ENCODE results near the gene CCSER1.

Gene CCSER1

DNA sequence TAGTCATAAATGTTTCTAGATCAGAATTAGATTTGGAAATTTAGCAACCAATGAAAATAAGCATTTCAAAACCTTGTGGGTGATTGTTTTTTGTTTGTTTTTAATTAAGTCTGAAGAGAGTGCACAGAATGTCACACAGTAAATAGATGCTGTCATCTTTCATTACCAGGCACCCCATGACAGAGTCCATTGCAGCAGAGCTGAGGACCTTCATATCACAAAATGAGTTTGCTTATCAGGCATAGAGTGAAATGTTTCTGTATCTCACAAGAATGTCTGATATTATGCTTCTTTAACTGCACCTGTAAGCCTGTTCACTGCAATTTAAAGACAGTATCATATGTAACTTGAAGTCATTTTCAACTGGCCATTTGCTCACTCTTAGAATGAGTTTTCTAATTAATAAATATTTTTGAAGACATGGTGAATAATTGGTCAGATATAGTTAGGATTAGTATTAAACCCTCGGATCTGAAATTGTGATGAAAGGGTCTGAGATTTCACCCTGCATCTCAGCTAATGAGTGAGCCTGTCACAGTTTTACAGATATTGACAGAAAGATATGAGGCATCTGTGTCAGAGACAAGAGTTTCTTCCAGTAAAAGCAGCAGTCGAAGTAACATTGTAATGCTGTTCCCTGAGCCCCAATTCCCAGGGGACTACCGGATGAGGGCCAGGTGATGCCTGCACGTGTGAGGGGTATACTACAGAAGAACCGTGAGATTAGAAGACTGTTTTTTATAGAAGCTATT, 416.4 kb downstream of the CCSER1 start:
- no peak overlapping the region for H4K8ac ChIP-seq (ENCODE audit: low read depth, low read length)
- H3K23ac ChIP-seq (ENCODE audit: low read length), result no peak overlapping the region
- H3K4me1 ChIP-seq (ENCODE audit: control insufficient read depth in 1 of 2, insufficient read depth in 2 of 2, low read length in 2 of 2), result no peaks in the 10 kb centered on the region
- no peak overlapping the region for H2BK5ac ChIP-seq (ENCODE audit: low read depth, low read length, poor library complexity)
- H3K79me2 ChIP-seq (ENCODE audit: control insufficient read depth, insufficient read depth, low read length, poor library complexity), result no peaks in the 10 kb centered on the region
- no peak overlapping the region for H3K4me3 ChIP-seq (ENCODE audit: low read depth, low read length)
- no peak overlapping the region for H2BK12ac ChIP-seq (ENCODE audit: low read length)
- no peak overlapping the region for H3K9ac ChIP-seq (ENCODE audit: low read length)
- no peak overlapping the region for H3K18ac ChIP-seq (ENCODE audit: low read length)
- H2AFZ ChIP-seq (ENCODE audit: insufficient read depth, low read length, poor library complexity), result no peak overlapping the region
- H4K12ac ChIP-seq (ENCODE audit: low read depth, low read length), result no peak overlapping the region
- no peaks in the 10 kb centered on the region for H3K36me3 ChIP-seq (ENCODE audit: control insufficient read depth in 1 of 2, insufficient read depth in 2 of 2, low read length in 2 of 2)
- no peak overlapping the region for H4K91ac ChIP-seq (ENCODE audit: low read depth, low read length)
- no peak overlapping the region for H2AK5ac ChIP-seq (ENCODE audit: low read length)
- no peak overlapping the region for H2BK120ac ChIP-seq (ENCODE audit: insufficient read depth, low read length, poor library complexity)
- no peak overlapping the region for H3K4ac ChIP-seq (ENCODE audit: low read depth, low read length)
- H3K27me3 ChIP-seq (ENCODE audit: insufficient read depth, low read length), result no peaks in the 10 kb centered on the region
- no peak overlapping the region for H3K4me2 ChIP-seq (ENCODE audit: low read length)
- no peak for DNase-seq
- no CpG with 5 or more reads among the region's 5 CpGs for WGBS (ENCODE audit: extremely low coverage, insufficient coverage, insufficient read length)
- H3K9me3 ChIP-seq (ENCODE audit: insufficient read depth, low read depth, low read length), result no peaks in the 10 kb centered on the region
- no peaks in the 10 kb centered on the region for H3K79me1 ChIP-seq (ENCODE audit: low read length)
- H3K14ac ChIP-seq (ENCODE audit: low read length), result no peak overlapping the region
- H3K27ac ChIP-seq (ENCODE audit: low read depth, low read length), result no peak overlapping the region

DNA sequence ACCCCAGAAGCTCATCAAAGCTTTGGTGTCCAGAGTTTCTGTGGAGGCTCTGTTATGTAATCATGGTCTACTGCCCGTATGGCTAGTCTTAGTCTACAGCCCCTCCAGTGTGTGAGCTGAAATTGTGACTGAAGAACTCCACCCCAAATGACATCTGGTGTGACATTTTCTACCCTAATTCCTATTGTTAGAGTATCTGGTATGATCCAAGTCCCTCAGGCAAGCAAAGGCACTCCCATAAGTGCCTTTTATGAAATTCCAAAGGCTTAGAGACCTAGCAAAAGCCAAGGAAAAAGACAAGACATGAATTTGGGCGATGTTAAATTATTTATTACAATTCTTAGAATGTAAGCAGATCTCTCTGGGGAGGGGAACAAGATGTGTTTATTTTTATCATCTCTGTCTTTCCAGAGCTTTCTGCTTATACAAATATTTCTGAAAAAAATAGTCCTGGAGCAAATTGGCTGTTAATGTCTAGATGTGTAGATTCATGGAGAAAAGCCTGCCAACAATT, 417.4 kb downstream of the CCSER1 start:
- Histone ChIP-seq H3K79me1 (ENCODE audit: low read length) (no peaks in the 10 kb centered on the region), H3K23ac (ENCODE audit: low read length) (no peak overlapping the region), H2AK5ac (ENCODE audit: low read length) (no peak overlapping the region), H3K4me2 (ENCODE audit: low read length) (no peak overlapping the region), H3K27me3 (ENCODE audit: insufficient read depth, low read length) (no peaks in the 10 kb centered on the region), H2BK12ac (ENCODE audit: low read length) (no peak overlapping the region), H4K12ac (ENCODE audit: low read depth, low read length) (no peak overlapping the region), H3K27ac (ENCODE audit: low read depth, low read length) (no peak overlapping the region), H3K36me3 (ENCODE audit: control insufficient read depth in 1 of 2, insufficient read depth in 2 of 2, low read length in 2 of 2) (no peaks in the 10 kb centered on the region), H3K4me3 (ENCODE audit: low read depth, low read length) (no peak overlapping the region), H3K79me2 (ENCODE audit: control insufficient read depth, insufficient read depth, low read length, poor library complexity) (no peaks in the 10 kb centered on the region), H2BK120ac (ENCODE audit: insufficient read depth, low read length, poor library complexity) (no peak overlapping the region), H2BK5ac (ENCODE audit: low read depth, low read length, poor library complexity) (no peak overlapping the region), H3K4ac (ENCODE audit: low read depth, low read length) (no peak overlapping the region), H3K18ac (ENCODE audit: low read length) (no peak overlapping the region), H4K8ac (ENCODE audit: low read depth, low read length) (no peak overlapping the region), H3K14ac (ENCODE audit: low read length) (no peak overlapping the region), H4K91ac (ENCODE audit: low read depth, low read length) (no peak overlapping the region), H2AFZ (ENCODE audit: insufficient read depth, low read length, poor library complexity) (no peak overlapping the region), H3K9me3 (ENCODE audit: insufficient read depth, low read depth, low read length) (no peaks in the 10 kb centered on the region), H3K9ac (ENCODE audit: low read length) (no peak overlapping the region), H3K4me1 (ENCODE audit: control insufficient read depth in 1 of 2, insufficient read depth in 2 of 2, low read length in 2 of 2) (no peaks in the 10 kb centered on the region)
- no CpG with 5 or more reads among the region's 2 CpGs for WGBS (ENCODE audit: extremely low coverage, insufficient coverage, insufficient read length)
- DNase-seq, result no peak

DNA sequence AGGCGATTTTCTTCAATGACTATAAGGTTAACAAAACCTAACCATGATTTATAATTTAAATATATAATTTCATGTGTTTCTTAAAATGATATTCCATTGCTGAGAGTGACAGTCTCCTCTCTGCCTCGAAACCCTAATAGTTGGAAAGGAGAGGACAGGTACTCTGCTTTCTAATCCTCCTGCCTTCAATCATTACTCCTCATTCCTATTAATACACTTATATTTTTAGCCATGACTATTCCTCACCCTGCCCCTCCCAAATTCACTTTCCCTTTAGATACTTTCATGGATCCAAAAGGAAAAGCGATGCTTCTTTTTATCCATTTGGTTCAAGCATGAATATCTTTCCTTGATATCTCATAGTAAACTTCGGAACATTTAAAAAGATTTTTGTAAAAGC, 418.2 kb downstream of the CCSER1 start:
- Histone ChIP-seq H3K18ac (ENCODE audit: low read length) (no peak overlapping the region), H2BK120ac (ENCODE audit: insufficient read depth, low read length, poor library complexity) (no peak overlapping the region), H3K4me3 (ENCODE audit: low read depth, low read length) (no peak overlapping the region), H4K8ac (ENCODE audit: low read depth, low read length) (no peak overlapping the region), H2BK5ac (ENCODE audit: low read depth, low read length, poor library complexity) (no peak overlapping the region), H3K4ac (ENCODE audit: low read depth, low read length) (no peak overlapping the region), H2BK12ac (ENCODE audit: low read length) (no peak overlapping the region), H2AFZ (ENCODE audit: insufficient read depth, low read length, poor library complexity) (no peak overlapping the region), H4K12ac (ENCODE audit: low read depth, low read length) (no peak overlapping the region), H3K9ac (ENCODE audit: low read length) (no peak overlapping the region), H3K27me3 (ENCODE audit: insufficient read depth, low read length) (no peaks in the 10 kb centered on the region), H3K36me3 (ENCODE audit: control insufficient read depth in 1 of 2, insufficient read depth in 2 of 2, low read length in 2 of 2) (no peaks in the 10 kb centered on the region), H3K9me3 (ENCODE audit: insufficient read depth, low read depth, low read length) (no peaks in the 10 kb centered on the region), H3K14ac (ENCODE audit: low read length) (no peak overlapping the region), H2AK5ac (ENCODE audit: low read length) (no peak overlapping the region), H3K27ac (ENCODE audit: low read depth, low read length) (no peak overlapping the region), H3K23ac (ENCODE audit: low read length) (no peak overlapping the region), H4K91ac (ENCODE audit: low read depth, low read length) (no peak overlapping the region), H3K4me2 (ENCODE audit: low read length) (no peak overlapping the region), H3K79me2 (ENCODE audit: control insufficient read depth, insufficient read depth, low read length, poor library complexity) (no peaks in the 10 kb centered on the region), H3K4me1 (ENCODE audit: control insufficient read depth in 1 of 2, insufficient read depth in 2 of 2, low read length in 2 of 2) (no peaks in the 10 kb centered on the region), H3K79me1 (ENCODE audit: low read length) (no peaks in the 10 kb centered on the region)
- no CpG with 5 or more reads among the region's 4 CpGs for WGBS (ENCODE audit: extremely low coverage, insufficient coverage, insufficient read length)
- no peak for DNase-seq

DNA sequence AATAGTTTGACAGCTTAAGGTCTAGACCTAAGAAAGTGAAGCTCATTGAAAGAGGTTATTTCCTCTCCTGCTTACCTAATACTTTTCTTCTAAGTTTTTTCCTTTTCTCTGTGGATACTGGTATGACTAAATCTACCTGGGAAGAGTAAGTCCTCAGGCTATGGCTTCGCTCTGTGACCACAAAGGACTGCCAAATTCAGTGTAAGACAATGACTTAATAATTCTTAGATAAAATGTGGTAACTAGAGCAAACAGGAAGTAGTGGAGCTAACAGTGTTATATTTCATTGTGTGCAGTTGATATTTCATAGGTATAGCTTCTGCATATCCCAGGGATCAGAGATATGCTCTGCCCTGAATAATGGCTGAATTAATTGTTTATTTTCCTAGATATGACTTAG, 418.9 kb downstream of the CCSER1 start:
- Histone ChIP-seq H3K18ac (ENCODE audit: low read length) (no peak overlapping the region), H3K23ac (ENCODE audit: low read length) (no peak overlapping the region), H4K91ac (ENCODE audit: low read depth, low read length) (no peak overlapping the region), H3K9ac (ENCODE audit: low read length) (no peak overlapping the region), H3K4ac (ENCODE audit: low read depth, low read length) (no peak overlapping the region), H3K79me2 (ENCODE audit: control insufficient read depth, insufficient read depth, low read length, poor library complexity) (no peaks in the 10 kb centered on the region), H3K4me1 (ENCODE audit: control insufficient read depth in 1 of 2, insufficient read depth in 2 of 2, low read length in 2 of 2) (no peaks in the 10 kb centered on the region), H2BK5ac (ENCODE audit: low read depth, low read length, poor library complexity) (no peak overlapping the region), H3K14ac (ENCODE audit: low read length) (no peak overlapping the region), H3K4me2 (ENCODE audit: low read length) (no peak overlapping the region), H3K4me3 (ENCODE audit: low read depth, low read length) (no peak overlapping the region), H2AK5ac (ENCODE audit: low read length) (no peak overlapping the region), H2BK12ac (ENCODE audit: low read length) (no peak overlapping the region), H3K27me3 (ENCODE audit: insufficient read depth, low read length) (no peaks in the 10 kb centered on the region), H3K36me3 (ENCODE audit: control insufficient read depth in 1 of 2, insufficient read depth in 2 of 2, low read length in 2 of 2) (no peaks in the 10 kb centered on the region), H3K79me1 (ENCODE audit: low read length) (no peaks in the 10 kb centered on the region), H4K8ac (ENCODE audit: low read depth, low read length) (no peak overlapping the region), H3K9me3 (ENCODE audit: insufficient read depth, low read depth, low read length) (no peaks in the 10 kb centered on the region), H2BK120ac (ENCODE audit: insufficient read depth, low read length, poor library complexity) (no peak overlapping the region), H2AFZ (ENCODE audit: insufficient read depth, low read length, poor library complexity) (no peak overlapping the region), H3K27ac (ENCODE audit: low read depth, low read length) (no peak overlapping the region), H4K12ac (ENCODE audit: low read depth, low read length) (no peak overlapping the region)
- no CpG with 5 or more reads among the region's 1 CpG for WGBS (ENCODE audit: extremely low coverage, insufficient coverage, insufficient read length)
- DNase-seq, result no peak

All from trophoblast cell (in vitro differentiated cells and primary cell).